NCI-H2196 (cell line): ENCODE measurements around the gene TIGD6.
"Not testable (repeated sequence)": the region's sequence is repeated elsewhere in the genome, so short reads cannot be mapped to it uniquely, and the experiment has no call there.

Experiments used
- DNase-seq: peaks from one replicate; lab custom pipeline; 2025; ENCODE audit not compliant: unreplicated experiment; lab: John Stamatoyannopoulos, UW

Gene TIGD6

GRCh38 chr5:150000256-150000989 lies at the start of gene TIGD6, which contains the start of gene HMGXB3:
TSS of gene TIGD6 (minus strand) at chr5:150000654. CDS start at chr5:149996348, 4,306 bp downstream.
TSS of gene HMGXB3 (plus strand) at chr5:150000739. CDS start at chr5:150004853, 4,114 bp downstream.
- DNase-seq, result peak; percentile 94

- DNase-seq, result no peak
These were observed 45.6 kb upstream of the TIGD6 start for GRCh38 chr5:150046031-150046430.

GRCh38 chr5:150045549-150045948 lies 45.1 kb upstream of the TIGD6 start:
- peak; percentile 6 for DNase-seq

- no peak for DNase-seq
These were observed 44.3 kb upstream of the TIGD6 start for GRCh38 chr5:150044712-150045111.

- DNase-seq, result no peak
These were observed 43.9 kb upstream of the TIGD6 start for GRCh38 chr5:150044329-150044681.

GRCh38 chr5:150043657-150044328 lies 43.3 kb upstream of the TIGD6 start:
- DNase-seq, result no peak

- no peak for DNase-seq
These were observed 42.0 kb upstream of the TIGD6 start for GRCh38 chr5:150042459-150042858.

- no peak for DNase-seq
These were observed 38.1 kb upstream of the TIGD6 start for GRCh38 chr5:150038547-150038946.

GRCh38 chr5:150036513-150036912 lies 36.1 kb upstream of the TIGD6 start:
- DNase-seq, result no peak

- DNase-seq, result no peak
These were observed 34.9 kb upstream of the TIGD6 start for GRCh38 chr5:150035139-150035895.

GRCh38 chr5:150034662-150035061 lies 34.2 kb upstream of the TIGD6 start:
- DNase-seq, result no peak

GRCh38 chr5:150033334-150033733 lies 32.9 kb upstream of the TIGD6 start:
- DNase-seq, result no peak

GRCh38 chr5:150028047-150028446 lies 27.6 kb upstream of the TIGD6 start:
- DNase-seq, result not testable (repeated sequence)

GRCh38 chr5:150026682-150027172 lies 26.3 kb upstream of the TIGD6 start:
- no peak for DNase-seq

GRCh38 chr5:150024346-150024984 lies 24.0 kb upstream of the TIGD6 start:
- no peak for DNase-seq

- DNase-seq, result no peak
These were observed 22.7 kb upstream of the TIGD6 start for GRCh38 chr5:150023136-150023535.

GRCh38 chr5:150022681-150023080 lies 22.2 kb upstream of the TIGD6 start:
- DNase-seq, result no peak

GRCh38 chr5:150022158-150022531 lies 21.7 kb upstream of the TIGD6 start:
- peak; percentile 22 for DNase-seq

GRCh38 chr5:150021491-150022157 lies 21.2 kb upstream of the TIGD6 start:
- DNase-seq, result no peak

GRCh38 chr5:150020249-150020648 lies 19.8 kb upstream of the TIGD6 start:
- DNase-seq, result no peak
